B cell (primary cell): ENCODE measurements around the gene TADA2A.

Experiments used
- CTCF ChIP-seq: fragments of 200-600 bp; IDR thresholded peaks from one replicate; pipeline ENCODE4 v1.8.0; 2022; ENCODE audit warnings: antibody characterized with exemption, mild to moderate bottlenecking
- EZH2 ChIP-seq: IDR thresholded peaks from 2 replicates; pipeline ENCODE4 v1.6.1; 2012; ENCODE audit warnings: borderline replicate concordance, low read depth, mild to moderate bottlenecking, moderate library complexity, low read length; ENCODE audit not compliant: insufficient read depth, poor library complexity, severe bottlenecking

GRCh38 chr17:37521821-37522220 lies 115.1 kb downstream of the TADA2A start:
- TF ChIP-seq CTCF (no peak), EZH2 (no peak)
